ENCODE measurements around the gene TRAPPC3.

DNA sequence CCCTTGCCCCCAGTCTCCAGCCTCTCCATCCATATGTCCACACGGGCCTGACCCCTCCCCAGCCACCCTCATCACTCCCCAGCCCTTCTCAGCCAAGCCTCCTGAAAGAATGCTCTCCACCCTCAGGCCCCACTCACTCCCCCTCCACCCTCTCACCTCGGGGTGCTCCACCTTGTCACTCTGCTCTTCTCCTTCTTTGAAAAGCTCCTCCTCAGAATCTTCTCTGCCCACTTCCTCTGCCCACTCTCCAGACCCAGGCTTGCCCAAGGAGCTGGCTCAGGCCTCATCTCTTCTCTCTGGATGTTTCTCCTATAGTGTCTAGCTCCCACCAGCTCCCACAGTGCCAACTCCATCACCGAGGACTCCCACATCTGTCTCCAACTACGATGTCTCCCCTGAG is 38.1 kb downstream of the TRAPPC3 start:
- TF ChIP-seq CTCF (conservative IDR thresholded peaks at IDR 0.05 in 1 of 2, IDR thresholded peaks at IDR 0.05 in 1 of 2; ENCODE audit: low read depth in 1 of 2, low read length in 2 of 2) = no peak
- no peak for TF ChIP-seq EZH2 (IDR thresholded peaks at IDR 0.05; ENCODE audit: low read length, missing control alignments)
